ENCODE results near the gene JARID2.

The JARID2 gene

DNA sequence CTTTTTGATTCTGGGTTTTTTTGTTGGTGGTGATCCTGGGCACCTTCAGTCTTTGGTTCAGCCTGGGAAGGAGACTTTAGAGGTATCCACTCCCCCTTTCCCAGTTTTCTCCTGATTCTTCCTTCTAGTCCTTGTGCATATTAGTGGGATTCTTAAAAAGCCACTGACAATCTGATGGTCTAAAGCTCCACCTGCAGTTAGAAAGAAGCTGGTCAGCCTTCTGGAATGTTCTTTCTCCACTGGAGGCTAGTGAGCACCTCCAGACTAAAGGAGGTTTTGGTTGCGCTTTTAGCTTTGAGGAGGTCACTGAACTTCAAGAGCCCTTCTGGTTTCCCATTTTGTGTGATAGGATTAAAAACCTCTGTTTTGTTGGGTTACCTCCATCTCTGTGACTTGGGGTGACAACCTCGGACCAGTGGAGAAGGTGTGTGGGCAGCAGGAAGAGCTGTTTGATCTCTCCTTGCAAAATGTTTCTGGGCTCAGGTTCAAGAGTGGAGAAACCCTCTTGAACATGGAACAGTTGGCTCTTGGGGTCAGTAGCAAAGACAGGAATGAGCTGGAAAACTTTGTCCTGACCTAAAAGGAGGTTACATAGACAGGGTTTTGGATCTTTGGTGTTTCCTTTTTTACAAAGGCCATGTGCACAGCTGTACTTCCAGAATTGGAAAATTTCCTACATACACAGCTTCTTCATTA, 29.0 kb downstream of the JARID2 start:
- no peaks in the 10 kb centered on the region for H3K27me3 ChIP-seq
- intact Hi-C loops (cut with DNase I; ENCODE audit: low total_unique reads): no loop called here
- H3K27ac ChIP-seq: no peak overlapping the region
- H3K9me3 ChIP-seq: no peaks in the 10 kb centered on the region
- peaks cover 0 to 20% (median 9%) of the 10 kb centered on the region in 4 donors for H3K4me1 ChIP-seq
- TF ChIP-seq CTCF (IDR thresholded peaks at IDR 0.05): peak in 1 of 2 experiments; percentile 19
- H3K4me3 ChIP-seq: no peak overlapping the region
- DNase-seq: no peak
- no peaks in the 10 kb centered on the region for H3K36me3 ChIP-seq

DNA sequence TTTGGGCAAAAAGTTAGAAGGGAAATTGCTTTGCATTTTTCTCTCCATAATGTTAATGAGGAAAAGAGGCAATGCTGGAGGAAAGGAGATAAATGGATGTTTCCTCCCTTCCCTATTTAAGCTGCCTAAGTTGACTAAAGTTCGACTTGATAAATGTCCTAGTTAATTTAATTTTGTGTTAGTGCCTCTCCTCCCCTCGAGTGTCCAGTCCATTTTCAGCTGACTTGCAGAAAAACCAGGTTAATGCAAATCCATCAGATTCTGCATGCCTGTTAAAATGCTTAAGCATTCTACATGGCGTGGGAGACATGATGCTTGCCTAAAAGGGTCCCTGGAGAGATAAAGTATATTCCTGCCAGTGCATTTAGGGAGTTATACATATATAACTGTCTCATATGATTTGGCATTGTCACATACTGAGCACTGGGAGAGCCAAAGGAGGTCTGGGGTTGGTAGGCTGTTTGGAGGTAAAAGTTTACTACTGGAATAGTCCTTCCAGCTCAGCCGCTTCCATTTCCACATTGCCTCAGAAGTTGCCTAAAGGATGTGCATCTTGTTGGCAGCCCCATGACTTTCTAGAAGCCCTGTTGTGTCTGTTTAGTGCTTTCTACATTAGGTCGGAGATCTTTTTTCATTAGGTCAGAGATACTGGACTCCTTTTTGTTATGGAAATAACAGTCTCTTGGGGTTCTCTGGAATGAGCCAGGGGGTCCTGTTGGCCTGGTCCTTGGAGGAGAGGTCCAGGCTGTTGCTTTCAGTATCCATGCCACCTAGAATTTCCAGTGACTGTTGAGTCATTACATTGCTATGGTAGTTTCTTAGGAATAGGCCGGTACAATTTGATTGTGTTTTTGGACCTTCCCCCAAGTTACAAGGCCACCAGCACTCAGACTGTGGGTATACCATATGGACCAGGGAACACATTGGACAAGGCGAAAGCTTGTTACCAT, 30.4 kb downstream of the JARID2 start:
- intact Hi-C loops (cut with DNase I; ENCODE audit: low total_unique reads): no loop called here
- no peak overlapping the region for H3K27ac ChIP-seq
- no peaks in the 10 kb centered on the region for H3K9me3 ChIP-seq
- H3K4me1 ChIP-seq: peaks cover 0 to 33% (median 17%) of the 10 kb centered on the region in 4 donors
- H3K4me3 ChIP-seq: no peak overlapping the region
- no peaks in the 10 kb centered on the region for H3K36me3 ChIP-seq
- DNase-seq: no peak
- no peaks in the 10 kb centered on the region for H3K27me3 ChIP-seq
- no peak for TF ChIP-seq CTCF (IDR thresholded peaks at IDR 0.05)

DNA sequence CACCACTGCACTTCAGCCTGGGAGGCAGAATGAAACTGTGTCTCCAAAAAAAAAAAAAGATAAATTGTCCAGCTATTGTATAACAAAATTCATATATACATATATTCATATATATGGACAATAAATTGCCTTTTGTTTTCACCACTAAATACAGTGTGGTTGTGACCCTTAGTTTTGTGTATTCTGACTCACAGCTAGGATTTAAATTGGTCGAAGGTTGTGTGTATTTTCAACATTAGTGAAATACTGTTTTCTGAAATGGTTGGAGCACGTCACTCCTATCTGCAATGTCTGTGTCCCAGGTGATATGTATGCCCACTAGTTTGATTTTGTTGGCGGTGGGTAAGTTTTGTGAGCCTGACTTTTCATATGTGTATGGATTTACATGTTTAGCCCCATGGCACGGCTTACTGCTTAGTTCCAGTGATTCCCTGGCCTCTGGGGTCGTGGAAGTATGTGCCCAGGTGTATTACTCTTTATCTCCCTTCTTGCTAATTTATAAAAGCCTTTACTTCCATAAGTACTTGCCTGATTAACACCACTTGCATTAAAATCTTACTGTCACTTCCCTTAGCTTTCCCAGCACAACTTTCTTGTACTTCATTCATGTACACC, 33.3 kb downstream of the JARID2 start:
- Histone ChIP-seq H3K27me3 (no peaks in the 10 kb centered on the region), H3K9me3 (no peaks in the 10 kb centered on the region), H3K4me1 (peaks cover 0 to 46% (median 20%) of the 10 kb centered on the region in 4 donors), H3K36me3 (no peaks in the 10 kb centered on the region), H3K27ac (no peak overlapping the region), H3K4me3 (no peak overlapping the region)
- intact Hi-C loops (cut with DNase I; ENCODE audit: low total_unique reads): no loop called here
- no peak for TF ChIP-seq CTCF (IDR thresholded peaks at IDR 0.05)
- DNase-seq: no peak

GRCh38 chr6:15280028-15280427, 34.2 kb downstream of the JARID2 start:
- TF ChIP-seq CTCF (IDR thresholded peaks at IDR 0.05): no peak
- Histone ChIP-seq H3K4me3 (no peak overlapping the region), H3K27me3 (no peaks in the 10 kb centered on the region), H3K27ac (no peak overlapping the region), H3K4me1 (peaks cover 0 to 51% (median 20%) of the 10 kb centered on the region in 4 donors), H3K36me3 (no peaks in the 10 kb centered on the region), H3K9me3 (no peaks in the 10 kb centered on the region)
- no peak for DNase-seq
- intact Hi-C loops (cut with DNase I; ENCODE audit: low total_unique reads): no loop called here

DNA sequence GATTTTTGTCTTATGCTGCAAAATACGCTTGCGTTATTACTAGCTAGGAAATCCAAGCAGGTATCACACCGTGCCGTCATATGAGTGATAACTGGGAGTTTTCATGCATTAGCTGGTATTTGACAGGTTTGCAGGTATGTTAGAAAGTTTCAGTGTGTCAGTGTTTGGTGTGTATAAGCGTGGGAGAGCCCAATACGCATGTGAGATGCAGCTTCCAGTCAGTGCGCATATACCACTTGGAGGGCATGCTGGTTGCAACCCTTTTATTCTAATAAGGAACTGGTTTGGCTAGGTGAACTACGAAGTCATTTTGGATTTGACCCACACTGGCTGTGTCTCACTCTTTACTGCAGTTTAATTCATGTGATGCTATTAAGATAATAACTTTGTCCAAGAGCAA, 35.1 kb downstream of the JARID2 start:
- intact Hi-C loops (cut with DNase I; ENCODE audit: low total_unique reads): no loop called here
- no peak for TF ChIP-seq CTCF (IDR thresholded peaks at IDR 0.05)
- Histone ChIP-seq H3K27ac (no peak overlapping the region), H3K4me1 (peaks cover 0 to 46% (median 20%) of the 10 kb centered on the region in 4 donors), H3K4me3 (no peak overlapping the region), H3K27me3 (no peaks in the 10 kb centered on the region), H3K36me3 (no peaks in the 10 kb centered on the region), H3K9me3 (no peaks in the 10 kb centered on the region)
- DNase-seq: no peak

Data from tibial artery (tissue), 4 donors.